Stimulated activated naive CD4-positive, alpha-beta T cell (primary cell): ENCODE data around the gene ACSM6.

Experiments
- DNase-seq, 6 experiments: peaks; one replicate each; lab custom pipeline; 2025; lab: John Stamatoyannopoulos, UW

The ACSM6 gene

DNA sequence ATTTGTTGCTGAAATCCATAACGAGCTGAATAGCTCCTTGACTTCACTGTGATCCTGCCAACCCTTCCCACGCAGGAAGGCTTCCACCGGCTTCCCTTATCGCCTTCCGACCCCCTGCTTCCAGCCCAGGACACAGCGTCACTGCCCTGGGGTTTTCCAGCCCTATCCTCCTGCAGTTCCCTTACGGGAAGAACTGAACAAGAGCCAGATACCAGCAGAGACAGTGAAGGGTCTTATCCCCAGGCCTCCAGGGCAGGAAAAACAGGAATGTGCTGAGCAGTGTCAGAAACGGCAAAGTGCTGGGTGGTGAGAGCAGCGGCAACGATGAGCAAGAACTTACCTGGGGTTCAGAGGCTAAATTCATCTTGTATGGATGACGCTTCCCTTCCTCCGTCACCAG, 74.4 kb downstream of the ACSM6 start:
- DNase-seq: no peak

DNA sequence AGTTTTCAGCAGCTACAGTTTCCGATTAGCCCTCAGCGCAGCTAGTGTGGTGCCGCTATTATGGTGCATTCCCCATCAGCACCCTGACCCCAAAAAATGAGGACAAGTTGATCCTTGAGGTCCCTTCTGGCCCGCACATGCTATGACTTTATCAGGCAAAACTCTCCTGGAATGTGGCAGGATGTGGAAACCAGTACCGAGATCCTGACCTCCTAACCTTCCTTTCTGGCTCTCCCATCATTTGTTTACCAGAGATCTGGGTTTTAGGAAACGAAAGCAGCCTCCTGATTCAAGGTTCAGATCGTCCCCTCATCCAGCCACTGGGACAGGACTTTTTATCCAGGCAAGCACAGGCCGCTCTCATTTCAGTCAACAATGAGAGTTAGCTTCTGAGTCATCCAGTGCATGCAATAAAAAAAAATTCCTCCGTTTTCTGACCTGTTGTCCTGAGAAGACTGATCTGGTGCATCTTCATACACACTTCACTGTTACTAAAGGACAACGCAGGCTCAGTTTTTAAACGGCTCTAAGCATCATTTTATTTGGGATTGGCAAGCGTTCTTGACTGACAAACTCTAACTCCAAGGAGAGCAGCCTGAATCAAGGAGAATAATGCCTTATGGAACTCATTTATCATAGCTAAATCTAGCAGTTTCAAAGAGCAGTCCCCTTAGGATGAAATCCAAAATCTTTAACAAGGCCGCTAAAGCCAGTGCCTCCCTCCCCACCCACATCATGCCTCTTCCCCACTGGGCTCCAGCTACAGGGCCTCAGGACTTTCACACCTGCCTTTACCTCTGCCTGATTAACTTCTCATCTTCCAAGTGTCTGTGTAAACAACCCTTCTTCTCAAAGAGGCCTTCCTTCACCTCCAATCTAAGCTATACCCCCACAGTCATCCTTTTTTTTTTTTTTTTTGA, 79.6 kb downstream of the ACSM6 start:
- DNase-seq: no peak

DNA sequence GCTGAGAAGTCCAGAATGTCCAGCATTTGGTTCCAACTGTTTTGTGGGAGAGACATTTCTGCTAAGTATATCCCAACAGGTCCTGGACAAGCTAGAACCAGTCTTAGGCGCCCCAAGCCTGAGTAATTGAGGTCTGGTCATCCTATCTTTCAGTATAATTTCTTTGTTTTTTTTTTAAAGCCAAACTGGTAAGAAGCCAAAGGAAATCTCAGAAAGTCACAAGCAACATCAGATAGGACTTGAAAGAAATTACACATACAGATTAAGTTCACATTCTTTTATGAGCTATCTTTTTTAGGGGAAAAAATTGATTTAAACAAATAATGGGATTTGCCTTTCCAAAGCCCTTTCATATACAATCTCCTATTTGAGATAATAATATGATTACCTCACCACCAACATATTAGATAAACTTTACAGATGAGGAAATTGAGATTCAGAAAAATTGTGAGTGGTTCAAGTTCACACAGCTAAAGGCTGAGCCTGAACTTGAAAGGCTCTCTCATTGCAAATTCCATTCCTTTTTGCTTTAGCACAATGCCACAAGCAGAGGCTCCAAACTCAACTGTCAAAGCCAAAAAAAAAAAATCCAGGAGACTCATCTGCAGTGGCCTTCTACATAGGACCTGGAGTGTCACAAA, 81.8 kb downstream of the ACSM6 start:
- DNase-seq: no peak

DNA sequence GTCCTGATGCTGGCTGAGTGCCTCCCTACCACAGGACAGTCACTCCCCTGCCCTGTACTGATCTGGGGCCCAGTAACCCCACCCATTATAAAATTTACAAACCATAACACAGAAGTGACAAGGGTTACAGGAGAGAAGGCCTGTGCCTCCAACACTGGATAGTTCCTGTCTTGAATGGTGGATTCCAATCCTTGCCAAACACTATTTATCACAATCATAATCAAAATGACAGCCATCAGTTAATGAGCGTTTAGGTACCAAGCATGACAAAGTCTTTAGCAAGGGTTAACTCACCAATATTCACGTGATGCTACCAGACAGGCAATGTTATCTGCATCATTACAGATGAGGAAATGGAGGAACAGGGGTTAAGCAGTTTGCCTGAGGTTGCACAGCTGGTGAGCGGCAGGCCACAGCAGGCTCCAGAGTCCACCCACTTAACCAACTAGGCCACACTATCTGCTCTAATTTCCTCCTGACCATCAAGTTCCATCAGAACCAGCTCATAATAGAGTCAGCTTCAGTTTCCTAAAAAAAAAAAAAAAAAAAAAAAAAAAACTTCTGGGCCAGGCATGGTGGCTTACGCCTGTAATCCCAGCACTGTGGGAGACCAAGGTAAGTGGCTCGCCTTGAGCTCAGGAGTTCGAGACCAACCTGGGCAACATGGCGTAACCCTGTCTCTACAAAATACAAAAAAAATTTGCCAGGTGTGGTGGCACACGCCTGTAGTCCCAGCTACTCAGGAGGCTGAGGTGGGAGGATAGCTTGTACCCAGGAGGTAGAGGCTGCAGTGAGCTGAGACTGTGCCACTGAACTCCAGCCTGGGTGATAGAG, 82.5 kb downstream of the ACSM6 start:
- DNase-seq: no peak

DNA sequence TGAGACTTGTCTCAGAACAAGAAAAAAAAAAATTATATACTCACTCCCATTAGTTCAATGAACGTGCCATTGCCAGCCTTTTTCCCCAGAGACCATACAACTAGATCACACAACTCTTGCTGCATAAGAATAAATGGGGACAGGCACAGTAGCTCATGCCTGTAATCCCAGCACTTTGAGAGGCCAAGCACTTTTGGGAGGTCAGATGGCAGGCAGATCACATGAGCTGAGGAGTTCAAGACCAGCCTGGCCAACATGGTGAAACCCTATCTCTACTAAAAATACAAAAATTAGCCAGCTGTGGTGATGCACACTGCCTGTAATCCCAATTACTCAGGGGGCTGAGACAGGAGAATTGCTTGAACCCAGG, 83.1 kb downstream of the ACSM6 start:
- DNase-seq: no peak

DNA sequence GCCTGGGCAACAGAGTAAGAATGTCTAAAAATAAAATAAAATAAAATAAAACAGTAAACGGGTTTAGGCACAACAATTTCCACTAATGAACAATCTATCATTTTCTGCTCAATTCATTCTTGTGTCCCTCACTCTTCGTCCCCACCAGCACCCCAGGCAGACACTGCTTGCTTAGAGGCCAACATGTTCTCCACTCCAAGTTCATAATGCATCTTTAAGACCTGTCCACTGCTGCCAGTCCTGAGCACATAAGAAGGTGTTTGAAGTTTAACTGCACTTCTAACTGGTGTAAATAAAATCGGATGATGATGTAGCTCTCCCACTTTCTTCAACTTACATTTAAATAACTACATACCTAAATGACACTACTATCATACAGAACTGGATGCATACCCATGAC, 83.6 kb downstream of the ACSM6 start:
- DNase-seq: no peak
